HG03025 (cell line): Measurements from ENCODE around the gene CNKSR3.
A peak's percentile ranks its signal among the peaks of the same experiment; 100 is the strongest.

Experiments
- ATAC-seq: cut with Tn5 transposase; IDR thresholded peaks from one replicate; pipeline ENCODE4 v1.9.1; 2021; ENCODE audit warnings: mild to moderate bottlenecking, moderate library complexity; ENCODE audit not compliant: unreplicated experiment, low FRiP score

CNKSR3 gene

GRCh38 chr6:154359161-154359574 is 151.3 kb downstream of the CNKSR3 start:
- no peak for ATAC-seq

- no peak for ATAC-seq
These were observed 152.4 kb downstream of the CNKSR3 start for GRCh38 chr6:154358019-154358545.

- ATAC-seq, result no peak
These were observed 153.8 kb downstream of the CNKSR3 start, which contains the start of gene IPCEF1 for GRCh38 chr6:154356690-154357089. Gene IPCEF1, minus strand, starts transcription at chr6:154356803. Its CDS starts 90,856 bp downstream, at chr6:154265947.

- no peak for ATAC-seq
These were observed 154.4 kb downstream of the CNKSR3 start for GRCh38 chr6:154356113-154356512.

- no peak for ATAC-seq
These were observed 156.2 kb downstream of the CNKSR3 start for GRCh38 chr6:154354265-154354777.

GRCh38 chr6:154353626-154354025 is 156.9 kb downstream of the CNKSR3 start:
- ATAC-seq, result no peak

GRCh38 chr6:154352898-154353585 is 157.4 kb downstream of the CNKSR3 start:
- ATAC-seq, result peak; percentile 57

- no peak for ATAC-seq
These were observed 160.2 kb downstream of the CNKSR3 start for GRCh38 chr6:154350293-154350692.

- no peak for ATAC-seq
These were observed 162.5 kb downstream of the CNKSR3 start for GRCh38 chr6:154347981-154348380.

- no peak for ATAC-seq
These were observed 164.7 kb downstream of the CNKSR3 start for GRCh38 chr6:154345811-154346210.

GRCh38 chr6:154343473-154344308 is 166.8 kb downstream of the CNKSR3 start:
- no peak for ATAC-seq

- no peak for ATAC-seq
These were observed 168.6 kb downstream of the CNKSR3 start for GRCh38 chr6:154341871-154342270.

- ATAC-seq, result no peak
These were observed 169.1 kb downstream of the CNKSR3 start for GRCh38 chr6:154341336-154341735.
